GM21723 (cell line): Measurements from ENCODE around the gene LRRC31.
A peak's percentile ranks its signal among the peaks of the same experiment; 100 is the strongest.

ENCODE experiments used
- ATAC-seq: cut with Tn5 transposase; IDR thresholded peaks from one replicate; pipeline ENCODE4 v1.9.1; 2021; ENCODE audit warnings: mild to moderate bottlenecking, moderate library complexity; ENCODE audit not compliant: unreplicated experiment

Gene LRRC31

DNA sequence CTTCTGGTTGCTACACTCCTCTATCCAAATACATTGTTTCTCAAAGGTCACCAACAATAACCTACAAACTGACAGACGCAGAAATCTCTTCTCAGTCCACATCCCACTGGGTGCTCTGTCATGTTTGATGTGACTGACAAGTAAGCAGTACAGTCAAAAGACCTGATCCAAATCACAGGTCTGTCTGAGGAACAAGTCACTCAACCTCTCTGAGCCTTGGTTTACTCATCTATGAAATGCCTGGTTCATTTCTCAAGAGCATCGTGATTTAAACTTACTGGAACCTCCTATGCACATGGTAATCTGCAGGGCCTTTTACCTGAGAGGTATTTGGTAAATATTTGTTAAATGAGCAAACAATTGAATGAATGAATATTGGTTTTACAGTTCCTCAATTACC is 5.5 kb downstream of the LRRC31 start:
- no peak for ATAC-seq

DNA sequence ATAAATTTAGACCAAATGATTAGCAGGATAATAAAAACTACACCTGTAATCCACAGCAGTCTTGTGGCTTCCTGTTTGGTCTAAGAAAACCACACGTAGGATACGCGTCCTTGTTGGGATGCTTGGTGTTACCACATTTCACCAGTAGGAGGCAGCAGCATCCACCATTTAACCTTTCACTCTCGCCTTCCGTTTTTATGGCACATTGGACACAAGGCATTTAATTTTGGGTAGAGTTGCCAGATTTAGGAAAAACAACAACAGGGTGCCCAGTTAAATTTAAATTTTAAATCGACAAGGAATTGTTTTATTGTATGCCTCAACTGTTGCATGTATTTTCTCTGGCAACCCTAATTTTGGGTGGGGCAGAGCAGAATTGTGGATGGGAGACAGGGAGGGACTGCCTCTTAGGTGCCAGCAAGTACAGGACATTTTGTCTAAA is 6.3 kb downstream of the LRRC31 start:
- ATAC-seq, result peak; percentile 77

DNA sequence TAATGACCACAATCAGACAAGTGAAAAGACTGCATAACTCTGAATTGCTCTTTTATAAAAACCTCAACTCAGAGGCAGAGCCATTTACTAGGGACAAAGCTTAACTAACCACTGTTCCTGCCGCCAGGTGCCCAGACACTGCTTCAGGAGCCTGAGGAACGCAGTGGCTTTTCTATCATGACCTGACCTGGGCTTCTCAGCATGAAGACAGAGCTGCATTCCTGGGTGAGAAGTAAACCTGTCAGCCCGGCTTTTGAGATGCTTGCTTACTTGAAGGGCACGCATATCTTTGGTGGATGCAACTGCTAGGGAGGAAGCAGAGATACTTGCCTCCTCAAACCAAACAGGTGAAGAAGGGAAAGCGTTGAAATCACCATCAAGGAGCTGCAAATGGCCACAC is 7.9 kb downstream of the LRRC31 start:
- no peak for ATAC-seq

DNA sequence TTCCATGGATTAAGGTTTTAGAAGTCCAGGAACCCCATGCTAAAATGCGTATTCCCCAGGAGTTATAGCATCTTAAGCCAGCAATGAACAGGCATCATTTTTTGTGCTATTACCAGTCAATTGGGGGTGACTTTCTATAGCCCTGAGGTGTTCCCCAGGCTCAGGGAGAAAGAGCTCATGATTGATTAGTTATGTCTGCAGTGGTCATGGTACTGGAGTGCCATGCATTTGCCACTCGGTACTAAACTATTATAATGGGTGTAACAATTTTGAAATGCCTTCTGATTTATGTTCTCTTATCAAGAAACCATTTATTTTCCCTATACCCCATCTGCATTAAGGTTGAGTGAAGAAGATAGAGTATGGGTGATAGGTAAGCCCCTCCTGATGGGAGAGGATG is 11.9 kb downstream of the LRRC31 start:
- ATAC-seq, result no peak

DNA sequence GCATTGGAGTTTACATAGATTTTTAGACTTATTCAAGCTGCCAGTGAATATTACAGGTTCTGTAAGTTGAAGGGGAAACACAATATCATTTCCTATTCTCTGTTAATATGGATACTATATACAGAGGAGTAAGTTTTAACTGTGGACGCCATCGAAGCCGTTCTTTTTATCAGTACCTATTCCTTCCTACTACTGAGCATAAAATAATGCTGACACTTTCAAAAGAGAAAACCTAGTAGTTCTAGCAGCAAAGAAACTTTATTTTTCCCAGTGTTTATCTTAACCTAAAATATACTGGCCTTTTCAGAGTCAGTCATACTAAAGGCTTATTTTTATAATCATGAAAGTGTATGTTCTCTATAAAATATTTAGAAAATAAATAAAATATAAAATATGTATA is 14.2 kb downstream of the LRRC31 start:
- ATAC-seq, result no peak

DNA sequence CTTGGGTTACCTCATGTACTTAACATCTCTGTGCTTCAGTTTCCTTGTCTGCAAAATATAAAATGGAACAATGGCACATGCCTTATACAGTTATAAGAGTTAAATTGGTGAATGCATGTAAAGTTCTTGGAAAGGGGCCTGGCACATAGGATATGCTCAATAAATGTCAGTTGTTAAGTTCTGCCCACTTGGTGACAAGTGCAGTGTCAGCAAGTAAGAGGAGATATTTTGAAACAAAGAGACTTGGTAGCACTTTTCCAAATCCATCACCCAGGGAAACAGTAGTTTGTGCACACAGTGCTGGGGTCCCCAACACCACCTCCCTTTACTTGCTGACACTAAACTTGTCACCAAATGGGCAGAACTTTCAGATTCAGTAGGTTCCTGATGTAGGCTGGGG is 19.1 kb downstream of the LRRC31 start:
- ATAC-seq, result no peak

DNA sequence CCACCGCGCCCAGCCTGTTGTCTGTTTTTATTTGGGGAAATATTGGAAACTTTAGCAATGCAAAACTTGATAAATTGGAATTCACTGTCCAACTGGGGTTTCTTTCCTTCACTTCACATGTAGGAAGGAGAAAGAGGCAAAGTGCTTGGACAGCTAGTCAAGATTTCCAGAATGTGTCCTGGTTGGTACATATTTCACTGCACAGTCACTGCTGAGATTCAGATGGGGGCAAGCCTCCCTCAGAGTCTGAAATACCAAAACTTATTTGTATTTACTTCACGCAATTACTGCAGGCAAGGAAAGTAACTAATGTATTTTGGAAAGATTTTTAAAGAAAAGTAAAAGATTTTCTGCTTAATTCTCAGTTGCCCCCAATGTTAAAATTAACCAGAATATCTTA is 21.0 kb downstream of the LRRC31 start:
- ATAC-seq, result no peak

DNA sequence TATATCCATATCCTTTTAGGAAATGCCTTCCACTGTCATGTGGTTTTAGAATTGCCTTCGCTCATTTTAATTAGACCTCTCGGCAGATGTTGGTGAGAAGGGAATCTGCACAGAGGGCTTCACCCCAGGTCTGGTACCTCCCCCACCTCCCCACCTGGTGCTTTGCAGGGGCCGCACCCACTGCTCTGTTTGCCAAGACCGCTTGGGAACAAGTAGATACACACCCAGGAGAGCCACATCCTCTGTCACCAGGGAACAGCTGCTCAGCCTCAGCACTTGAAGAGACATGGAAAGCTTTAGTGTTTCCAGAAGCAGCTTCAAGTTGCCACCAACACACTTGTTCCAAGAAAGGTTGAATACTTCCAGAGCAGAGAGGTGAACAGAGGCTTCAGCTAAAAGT is 21.8 kb downstream of the LRRC31 start:
- no peak for ATAC-seq

DNA sequence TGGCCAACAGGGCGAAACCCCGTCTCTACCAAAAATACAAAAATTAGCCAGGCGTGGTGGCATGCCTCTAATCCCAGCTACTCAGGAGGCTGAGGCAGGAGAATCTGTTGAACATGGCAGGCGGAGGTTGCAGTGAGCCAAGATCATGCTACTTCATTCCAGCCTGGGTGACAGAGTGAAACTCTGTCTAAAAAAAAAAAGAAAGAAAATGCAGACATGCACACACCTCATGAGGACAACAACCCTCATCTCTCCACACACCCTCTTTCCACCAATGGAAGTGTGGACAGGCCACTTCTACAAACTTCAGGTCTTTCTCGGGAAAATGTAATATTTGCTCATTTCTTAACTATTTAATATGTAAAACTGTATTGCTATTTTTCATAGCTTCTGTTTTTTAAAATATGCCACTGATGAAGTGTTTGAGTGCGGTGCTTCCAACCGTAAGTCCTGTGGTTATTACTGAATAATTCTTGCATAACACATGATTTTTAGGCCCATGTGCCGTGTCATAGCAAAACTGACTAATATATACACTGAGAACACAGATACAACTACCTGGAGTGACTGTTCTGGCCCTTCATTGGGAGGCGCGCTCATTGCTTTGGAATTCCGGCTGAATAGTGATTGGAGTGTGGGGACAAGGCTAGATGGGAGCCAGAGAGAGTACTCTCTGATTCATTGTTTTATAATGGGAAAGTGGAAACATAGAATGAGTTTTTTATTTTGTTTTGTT is 23.1 kb downstream of the LRRC31 start:
- ATAC-seq, result peak; percentile 96

DNA sequence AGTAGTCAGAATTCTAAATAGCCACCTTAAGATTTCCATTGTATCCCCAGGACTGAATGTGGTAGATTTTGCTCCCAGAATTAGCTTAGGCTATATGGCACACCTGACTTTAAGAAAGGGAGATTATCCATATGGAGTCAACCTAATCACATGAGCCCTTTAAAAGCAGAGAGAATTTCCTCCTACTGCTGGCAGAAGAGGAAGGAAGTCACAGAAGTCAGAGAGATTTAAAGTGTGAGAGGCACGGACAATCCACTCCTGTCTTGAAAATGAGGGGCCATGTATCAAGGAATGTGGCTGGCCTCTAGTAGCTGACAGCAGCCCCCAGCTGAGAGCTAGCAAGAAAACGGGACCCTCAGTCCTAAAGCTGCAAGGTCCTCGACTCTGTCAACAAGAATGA is 26.8 kb downstream of the LRRC31 start:
- ATAC-seq, result no peak

DNA sequence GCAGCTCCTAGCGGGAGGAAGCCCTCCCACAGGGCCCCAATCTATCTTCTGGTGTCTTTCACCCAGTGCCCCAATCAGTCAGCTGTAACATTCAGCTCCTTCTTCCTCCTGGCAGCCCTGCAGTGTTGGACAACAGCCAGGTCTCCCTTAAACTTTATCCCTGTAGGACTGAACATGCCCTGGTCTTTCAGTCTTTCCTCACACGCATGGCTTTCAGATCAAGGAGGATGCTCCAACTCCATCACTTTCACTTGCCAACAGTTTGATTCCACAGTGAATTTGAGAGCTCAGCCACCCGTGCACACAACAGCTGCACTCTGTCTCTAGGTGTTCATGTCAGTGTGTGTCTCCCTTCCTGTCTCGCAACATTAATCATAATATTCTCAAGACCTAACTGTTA is 28.6 kb downstream of the LRRC31 start:
- ATAC-seq, result peak; percentile 74

DNA sequence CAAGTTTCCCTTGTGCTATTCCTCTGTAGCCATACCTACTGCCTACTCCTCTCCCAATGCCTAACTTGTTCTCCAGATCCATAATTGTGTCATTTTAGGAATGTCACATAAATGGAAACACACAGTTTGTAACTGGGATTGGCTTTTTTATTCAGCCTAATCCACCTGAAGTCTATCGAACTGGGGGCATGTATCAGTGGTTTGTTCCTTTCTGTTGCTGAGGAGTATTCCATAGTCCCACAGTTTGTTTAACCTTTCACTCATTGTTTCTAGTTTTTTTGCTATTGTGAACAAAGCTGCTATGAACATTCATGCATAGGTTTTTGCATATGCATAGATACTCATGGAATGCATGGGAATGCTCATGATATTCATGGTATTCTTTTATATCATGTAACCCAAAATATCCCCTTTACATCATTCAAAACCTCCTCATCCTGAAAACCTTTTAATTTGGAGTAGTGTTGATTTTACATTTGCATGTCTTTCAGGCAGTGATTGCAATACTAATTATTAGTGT is 31.2 kb downstream of the LRRC31 start:
- no peak for ATAC-seq

DNA sequence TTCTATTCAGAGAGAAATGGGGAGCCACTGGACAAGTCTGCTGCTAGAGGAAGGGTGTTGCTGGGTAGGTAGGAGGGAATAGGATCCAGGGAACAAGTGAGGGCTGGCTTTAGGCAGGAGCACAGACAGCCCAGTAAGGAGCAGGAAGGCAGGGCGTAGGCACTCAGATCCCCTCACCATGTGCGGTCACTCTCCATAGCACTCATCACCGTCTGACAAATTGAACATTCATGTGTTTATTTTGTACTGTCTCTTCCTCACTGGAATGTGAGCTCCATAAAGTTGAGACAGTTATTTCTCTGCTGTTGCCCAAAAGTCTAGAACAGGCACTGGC is 32.8 kb downstream of the LRRC31 start:
- ATAC-seq, result no peak

DNA sequence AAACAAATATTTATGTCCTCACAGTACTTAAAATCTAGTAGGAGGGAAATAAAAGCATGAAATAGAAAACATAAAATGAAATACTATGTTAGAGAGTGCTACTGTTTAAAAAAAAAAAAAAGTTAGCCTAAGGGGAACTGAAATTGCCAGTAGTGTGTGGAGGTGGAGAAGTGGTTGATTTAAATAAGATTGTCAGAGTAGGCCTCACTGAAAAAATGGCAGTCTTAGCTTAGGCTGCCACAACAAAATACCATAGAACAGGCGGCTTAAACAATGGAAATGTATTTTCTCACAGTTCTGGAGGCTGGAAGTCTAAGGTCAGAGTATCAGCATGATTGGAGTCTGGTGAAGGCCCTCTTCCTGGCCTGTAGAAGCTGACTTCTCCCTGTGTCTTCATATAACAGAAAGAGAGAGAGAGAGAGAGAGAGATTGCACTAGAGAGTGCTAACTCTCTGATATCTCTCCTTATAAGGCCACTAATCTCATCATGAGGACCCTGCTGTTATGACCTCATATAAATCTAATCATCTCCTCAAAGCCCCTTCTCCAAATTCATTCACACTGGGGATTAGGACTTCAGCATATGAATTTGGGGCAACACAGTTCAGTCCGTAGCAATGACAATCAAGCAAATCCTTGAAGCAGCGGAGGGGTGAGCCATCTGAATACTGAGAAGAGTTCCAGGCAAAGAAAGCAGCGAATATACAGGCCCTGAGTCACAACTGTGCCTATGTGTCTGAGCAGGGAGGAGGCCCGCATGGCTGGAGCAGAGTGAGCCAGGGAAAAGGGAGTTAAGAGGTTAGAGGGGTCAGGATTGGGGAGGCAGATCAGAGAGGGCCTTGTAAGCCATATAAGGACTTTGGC is 33.4 kb downstream of the LRRC31 start:
- ATAC-seq, result peak; percentile 94

DNA sequence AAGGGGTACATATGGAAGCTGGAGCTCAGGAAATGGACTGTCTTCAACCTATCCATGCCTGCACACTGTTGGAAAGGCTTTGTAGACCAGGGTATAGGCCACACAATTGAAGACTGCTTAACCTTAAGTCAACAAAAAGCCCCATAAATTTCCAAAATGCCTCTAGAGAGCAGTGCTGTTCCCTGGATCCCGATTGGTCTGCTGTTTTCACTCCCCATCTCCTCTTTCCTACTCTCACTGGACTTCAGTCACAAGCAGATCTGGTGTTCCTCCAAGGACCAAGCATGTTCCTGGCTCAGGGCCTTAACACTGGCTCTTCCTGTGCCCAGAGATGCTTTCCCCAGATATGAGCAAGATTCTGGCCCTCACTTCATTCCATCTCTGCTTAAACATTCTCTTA is 34.2 kb downstream of the LRRC31 start:
- peak; percentile 7 for ATAC-seq

DNA sequence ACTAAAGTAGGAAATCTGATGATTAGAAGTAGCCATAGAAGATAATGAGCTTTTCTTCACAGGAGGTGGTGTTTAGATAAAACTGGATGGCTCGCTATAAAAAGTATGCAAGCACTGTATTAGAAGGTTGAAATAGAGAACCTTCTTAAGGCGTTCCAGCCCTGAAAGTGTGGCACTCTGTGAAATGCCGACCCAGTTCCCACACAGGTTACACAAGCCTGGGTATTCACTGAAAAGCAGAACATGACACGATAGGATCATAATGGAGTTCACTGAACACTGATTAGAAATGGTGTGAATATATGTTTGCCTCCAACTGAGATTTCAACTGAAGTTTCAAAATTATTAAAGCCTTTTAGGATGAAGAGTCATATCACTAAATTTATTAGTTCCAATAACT is 42.0 kb downstream of the LRRC31 start:
- ATAC-seq, result no peak

DNA sequence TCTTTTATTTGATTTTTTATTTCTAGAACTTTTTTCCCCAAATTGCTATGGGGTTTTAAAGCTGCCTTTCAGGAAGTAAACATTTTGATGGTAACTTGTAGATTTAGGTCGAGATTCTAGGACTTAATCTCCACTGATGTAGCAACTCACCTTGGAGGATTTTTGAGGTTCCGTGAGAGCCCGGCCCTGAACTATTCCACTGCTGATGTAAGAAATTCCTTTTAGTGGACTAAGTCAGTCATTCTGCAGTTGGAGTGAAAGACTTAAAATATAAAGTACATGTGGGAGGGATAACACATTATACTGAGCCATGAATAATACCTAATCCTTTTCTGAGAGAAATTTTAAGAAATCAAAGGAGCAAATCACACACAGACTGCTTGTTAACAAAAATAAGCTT is 44.4 kb downstream of the LRRC31 start:
- no peak for ATAC-seq

DNA sequence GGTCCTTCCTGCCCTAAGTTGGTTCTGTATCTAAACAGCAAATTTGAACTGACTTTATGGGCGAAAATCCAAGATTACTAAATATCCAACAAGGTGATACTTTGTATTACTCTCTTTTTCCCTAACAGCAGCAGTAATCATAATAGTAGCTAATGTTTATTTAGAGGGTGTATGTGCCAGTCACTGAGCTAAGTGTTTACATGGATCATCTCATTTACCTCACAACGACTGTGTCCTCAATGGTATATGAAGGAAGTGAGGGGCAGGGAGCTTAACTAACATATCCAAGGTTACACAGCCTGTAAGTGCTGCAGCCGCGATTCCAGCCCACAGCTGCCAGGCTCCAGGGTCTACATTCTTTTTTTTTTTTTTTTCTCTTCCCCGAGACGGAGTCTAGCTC is 46.8 kb downstream of the LRRC31 start:
- ATAC-seq, result no peak

DNA sequence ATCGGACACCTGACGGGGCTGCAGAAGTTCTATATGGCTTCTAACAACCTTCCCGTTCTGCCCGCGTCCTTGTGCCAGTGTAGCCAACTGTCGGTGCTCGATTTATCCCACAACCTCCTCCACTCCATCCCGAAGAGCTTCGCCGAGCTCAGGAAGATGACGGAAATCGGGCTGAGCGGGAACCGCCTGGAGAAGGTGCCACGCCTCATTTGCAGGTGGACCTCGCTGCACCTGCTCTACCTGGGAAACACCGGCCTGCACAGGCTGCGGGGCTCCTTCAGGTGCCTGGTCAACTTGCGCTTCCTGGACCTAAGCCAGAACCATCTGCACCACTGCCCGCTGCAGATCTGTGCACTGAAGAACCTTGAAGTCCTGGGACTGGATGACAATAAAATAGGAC is 47.2 kb downstream of the LRRC31 start:
- ATAC-seq, result no peak

DNA sequence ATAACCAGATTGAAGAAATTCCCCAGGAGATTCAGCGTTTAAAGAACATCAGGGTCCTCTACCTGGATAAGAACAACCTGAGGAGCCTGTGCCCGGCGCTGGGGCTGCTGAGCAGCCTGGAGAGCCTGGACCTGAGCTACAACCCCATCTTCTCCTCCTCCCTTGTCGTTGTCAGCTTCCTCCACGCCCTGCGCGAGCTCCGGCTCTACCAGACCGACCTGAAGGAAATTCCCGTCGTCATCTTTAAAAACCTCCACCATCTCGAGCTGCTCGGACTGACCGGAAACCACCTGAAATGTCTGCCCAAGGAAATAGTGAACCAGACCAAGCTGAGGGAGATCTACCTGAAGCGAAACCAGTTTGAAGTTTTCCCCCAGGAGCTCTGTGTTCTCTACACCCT is 47.6 kb downstream of the LRRC31 start:
- ATAC-seq, result no peak

DNA sequence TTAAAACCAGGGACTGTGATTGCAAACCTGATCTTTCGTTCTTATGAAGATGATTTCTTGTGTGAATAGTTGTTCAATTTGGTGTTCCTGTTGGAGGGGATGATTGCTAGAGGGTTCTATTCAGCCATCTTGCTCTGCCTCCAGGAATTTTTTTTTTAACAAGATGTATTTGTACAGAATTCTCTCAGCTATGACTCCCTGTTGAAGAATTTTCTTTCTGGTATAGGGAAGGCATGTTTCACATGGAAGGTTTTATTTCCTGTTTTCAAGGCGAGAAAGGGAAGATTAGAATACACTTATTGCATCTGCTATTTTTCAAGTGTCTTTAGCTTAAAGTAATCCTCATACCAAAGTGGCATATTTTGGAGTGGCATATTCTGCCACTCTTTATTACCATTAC is 51.4 kb downstream of the LRRC31 start:
- no peak for ATAC-seq

DNA sequence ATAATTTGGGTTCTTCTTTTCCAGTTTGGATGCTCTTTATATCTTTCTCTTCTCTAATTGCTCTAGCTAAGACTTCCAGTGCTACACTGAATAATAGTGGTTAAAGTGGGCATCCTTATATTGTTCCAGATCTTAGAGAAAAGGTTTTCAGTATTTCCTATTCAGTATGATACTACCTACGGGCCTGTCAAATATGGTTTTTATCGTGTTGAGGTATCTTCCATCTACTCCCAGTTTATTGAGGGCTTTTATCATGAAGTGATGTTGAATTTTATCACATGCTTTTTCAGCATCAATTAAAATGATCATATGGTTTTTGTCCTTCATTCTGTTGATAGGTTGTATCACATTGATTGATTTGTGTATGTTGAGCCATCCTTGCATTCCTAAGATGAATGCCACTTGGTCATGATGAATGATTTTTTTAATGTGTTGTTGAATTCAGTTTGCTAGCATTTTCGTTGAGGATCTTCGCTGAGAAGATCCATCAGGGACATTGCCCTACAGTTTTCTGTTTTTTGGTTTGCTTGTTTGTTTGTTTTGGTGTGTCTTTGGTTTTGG is 54.1 kb downstream of the LRRC31 start:
- no peak for ATAC-seq
